Mucosa of rectum (tissue), 2 donors: ENCODE results near the gene LUZP2.

Experiments
- H3K27ac ChIP-seq, 2 donors: one replicate each; pipeline ENCODE4 v1.7.0; 2013; ENCODE audit warnings: inconsistent platforms in 2 of 2, low read depth in 2 of 2, low read length in 2 of 2
- H3K27me3 ChIP-seq, 2 donors: one replicate each; pipeline ENCODE4 v1.7.0; 2013; ENCODE audit warnings: low read length in 2 of 2; ENCODE audit not compliant: control insufficient read depth in 2 of 2, insufficient read depth in 2 of 2
- H3K36me3 ChIP-seq, 2 donors: one replicate each; pipeline ENCODE4 v1.7.0; 2013; ENCODE audit warnings: low read length in 2 of 2; ENCODE audit not compliant: control insufficient read depth in 2 of 2, insufficient read depth in 2 of 2
- H3K4me1 ChIP-seq, 2 donors: one replicate each; pipeline ENCODE4 v1.7.0; 2013; ENCODE audit warnings: low read length in 2 of 2, mild to moderate bottlenecking in 1 of 2; ENCODE audit not compliant: control insufficient read depth in 2 of 2, insufficient read depth in 2 of 2
- H3K4me3 ChIP-seq, 2 donors: one replicate each; pipeline ENCODE4 v1.7.0; 2013; ENCODE audit warnings: low read length in 2 of 2
- H3K9ac ChIP-seq, 2 donors: one replicate each; pipeline ENCODE4 v1.7.0; 2013; ENCODE audit warnings: low read length in 2 of 2, low read depth in 1 of 2, mild to moderate bottlenecking in 1 of 2
- H3K9me3 ChIP-seq, 2 donors: one replicate each; pipeline ENCODE4 v1.7.0; 2013; ENCODE audit warnings: low read length in 2 of 2; ENCODE audit not compliant: control insufficient read depth in 2 of 2
- donor health status: healthy.
- donor health status: Normal muscosa, but diverticular disease.

Gene LUZP2

GRCh38 chr11:24653901-24654300, 157.0 kb downstream of the LUZP2 start:
- Histone ChIP-seq H3K27ac (no peak overlapping the region), H3K27me3 (no peaks in the 10 kb centered on the region), H3K4me3 (no peak overlapping the region), H3K9ac (no peak overlapping the region), H3K4me1 (no peaks in the 10 kb centered on the region), H3K36me3 (no peaks in the 10 kb centered on the region), H3K9me3 (no peaks in the 10 kb centered on the region)

- Histone ChIP-seq H3K27me3 (no peaks in the 10 kb centered on the region), H3K9ac (no peak overlapping the region), H3K27ac (no peak overlapping the region), H3K4me1 (no peaks in the 10 kb centered on the region), H3K9me3 (no peaks in the 10 kb centered on the region), H3K36me3 (no peaks in the 10 kb centered on the region), H3K4me3 (no peak overlapping the region)
Observed at GRCh38 chr11:24661331-24661730, 164.5 kb downstream of the LUZP2 start.

- H3K36me3 ChIP-seq = no peaks in the 10 kb centered on the region
- no peaks in the 10 kb centered on the region for H3K27me3 ChIP-seq
- no peak overlapping the region for H3K27ac ChIP-seq
- no peak overlapping the region for H3K4me3 ChIP-seq
- no peak overlapping the region for H3K9ac ChIP-seq
- H3K4me1 ChIP-seq = no peaks in the 10 kb centered on the region
- no peaks in the 10 kb centered on the region for H3K9me3 ChIP-seq
Observed at GRCh38 chr11:24664399-24664798, 167.5 kb downstream of the LUZP2 start.

GRCh38 chr11:24667353-24667968, 170.6 kb downstream of the LUZP2 start:
- H3K4me1 ChIP-seq = no peaks in the 10 kb centered on the region
- H3K4me3 ChIP-seq = no peak overlapping the region
- H3K9ac ChIP-seq = no peak overlapping the region
- H3K27me3 ChIP-seq = no peaks in the 10 kb centered on the region
- H3K36me3 ChIP-seq = no peaks in the 10 kb centered on the region
- H3K27ac ChIP-seq = no peak overlapping the region
- no peaks in the 10 kb centered on the region for H3K9me3 ChIP-seq

GRCh38 chr11:24678703-24679348, 182.0 kb downstream of the LUZP2 start:
- H3K36me3 ChIP-seq = no peaks in the 10 kb centered on the region
- no peaks in the 10 kb centered on the region for H3K4me1 ChIP-seq
- no peak overlapping the region for H3K4me3 ChIP-seq
- no peaks in the 10 kb centered on the region for H3K27me3 ChIP-seq
- no peak overlapping the region for H3K9ac ChIP-seq
- no peaks in the 10 kb centered on the region for H3K9me3 ChIP-seq
- H3K27ac ChIP-seq = no peak overlapping the region

- no peaks in the 10 kb centered on the region for H3K27me3 ChIP-seq
- no peak overlapping the region for H3K9ac ChIP-seq
- H3K4me1 ChIP-seq = no peaks in the 10 kb centered on the region
- H3K36me3 ChIP-seq = no peaks in the 10 kb centered on the region
- H3K27ac ChIP-seq = no peak overlapping the region
- no peaks in the 10 kb centered on the region for H3K9me3 ChIP-seq
- no peak overlapping the region for H3K4me3 ChIP-seq
Observed at GRCh38 chr11:24679821-24680351, 183.0 kb downstream of the LUZP2 start.

GRCh38 chr11:24683583-24683982, 186.7 kb downstream of the LUZP2 start:
- H3K4me1 ChIP-seq = no peaks in the 10 kb centered on the region
- H3K36me3 ChIP-seq = no peaks in the 10 kb centered on the region
- H3K9me3 ChIP-seq = no peaks in the 10 kb centered on the region
- no peak overlapping the region for H3K4me3 ChIP-seq
- no peak overlapping the region for H3K9ac ChIP-seq
- H3K27me3 ChIP-seq = no peaks in the 10 kb centered on the region
- H3K27ac ChIP-seq = no peak overlapping the region

GRCh38 chr11:24685821-24686220, 189.0 kb downstream of the LUZP2 start:
- Histone ChIP-seq H3K36me3 (no peaks in the 10 kb centered on the region), H3K9me3 (no peaks in the 10 kb centered on the region), H3K27ac (no peak overlapping the region), H3K4me3 (no peak overlapping the region), H3K9ac (no peak overlapping the region), H3K4me1 (no peaks in the 10 kb centered on the region), H3K27me3 (no peaks in the 10 kb centered on the region)

- H3K4me3 ChIP-seq = no peak overlapping the region
- H3K9ac ChIP-seq = no peak overlapping the region
- H3K36me3 ChIP-seq = no peaks in the 10 kb centered on the region
- H3K4me1 ChIP-seq = no peaks in the 10 kb centered on the region
- no peaks in the 10 kb centered on the region for H3K27me3 ChIP-seq
- H3K27ac ChIP-seq = no peak overlapping the region
- no peaks in the 10 kb centered on the region for H3K9me3 ChIP-seq
Observed at GRCh38 chr11:24687531-24688147, 190.8 kb downstream of the LUZP2 start.

- H3K36me3 ChIP-seq = no peaks in the 10 kb centered on the region
- H3K9me3 ChIP-seq = no peaks in the 10 kb centered on the region
- no peaks in the 10 kb centered on the region for H3K27me3 ChIP-seq
- no peak overlapping the region for H3K4me3 ChIP-seq
- H3K27ac ChIP-seq = no peak overlapping the region
- H3K4me1 ChIP-seq = no peaks in the 10 kb centered on the region
- H3K9ac ChIP-seq = no peak overlapping the region
Observed at GRCh38 chr11:24688981-24689380, 192.1 kb downstream of the LUZP2 start.
